ENCODE results near the gene RANBP17. TPM values are rescaled to one million over a fixed set of nuclear protein-coding genes. Genes with fewer than 3 reads are reported as not detected.
"Not testable (repeated sequence)": the region's sequence is repeated elsewhere in the genome, so short reads cannot be mapped to it uniquely, and the experiment has no call there.

The RANBP17 gene
- total RNA-seq, 1 donor from 2014 or later = 0.56 TPM

GRCh38 chr5:170870390-170870789 lies 8.6 kb downstream of the RANBP17 start:
- ATAC-seq = not testable (repeated sequence)

- ATAC-seq = no peak
Measured at GRCh38 chr5:170874017-170874416, 12.2 kb downstream of the RANBP17 start.

- no peak for ATAC-seq
Measured at GRCh38 chr5:170875811-170876210, 14.0 kb downstream of the RANBP17 start.

GRCh38 chr5:170880084-170880483 lies 18.3 kb downstream of the RANBP17 start:
- no peak for ATAC-seq

- no peak for ATAC-seq
Measured at GRCh38 chr5:170882345-170882744, 20.5 kb downstream of the RANBP17 start.

GRCh38 chr5:170885256-170885655 lies 23.4 kb downstream of the RANBP17 start:
- no peak for ATAC-seq

- no peak for ATAC-seq
Measured at GRCh38 chr5:170885809-170886208, 24.0 kb downstream of the RANBP17 start.

- no peak for ATAC-seq
Measured at GRCh38 chr5:170886210-170886894, 24.5 kb downstream of the RANBP17 start.

GRCh38 chr5:170892196-170892595 lies 30.4 kb downstream of the RANBP17 start:
- ATAC-seq = no peak

- ATAC-seq = no peak
Measured at GRCh38 chr5:170894665-170895064, 32.8 kb downstream of the RANBP17 start.

- ATAC-seq = no peak
Measured at GRCh38 chr5:170896779-170897178, 35.0 kb downstream of the RANBP17 start.

GRCh38 chr5:170903075-170903474 lies 41.3 kb downstream of the RANBP17 start:
- ATAC-seq = no peak

- no peak for ATAC-seq
Measured at GRCh38 chr5:170907758-170908157, 45.9 kb downstream of the RANBP17 start.

- no peak for ATAC-seq
Measured at GRCh38 chr5:170913573-170913972, 51.8 kb downstream of the RANBP17 start.

- ATAC-seq = no peak
Measured at GRCh38 chr5:170917113-170917512, 55.3 kb downstream of the RANBP17 start.

GRCh38 chr5:170920196-170920595 lies 58.4 kb downstream of the RANBP17 start:
- ATAC-seq = no peak

GRCh38 chr5:170922331-170922730 lies 60.5 kb downstream of the RANBP17 start:
- not testable (repeated sequence) for ATAC-seq

GRCh38 chr5:170923910-170924620 lies 62.2 kb downstream of the RANBP17 start:
- ATAC-seq = no peak

GRCh38 chr5:170935534-170936218 lies 73.9 kb downstream of the RANBP17 start:
- ATAC-seq = not testable (repeated sequence)

- ATAC-seq = no peak
Measured at GRCh38 chr5:170937072-170937471, 75.3 kb downstream of the RANBP17 start.

GRCh38 chr5:170937914-170938313 lies 76.1 kb downstream of the RANBP17 start:
- ATAC-seq = no peak

- no peak for ATAC-seq
Measured at GRCh38 chr5:170939178-170939577, 77.4 kb downstream of the RANBP17 start.

- ATAC-seq = no peak
Measured at GRCh38 chr5:170941788-170942187, 80.0 kb downstream of the RANBP17 start.

GRCh38 chr5:170945275-170945674 lies 83.5 kb downstream of the RANBP17 start:
- no peak for ATAC-seq

Measured in esophagus mucosa (tissue), 1 donor.